Hematopoietic multipotent progenitor cell treated with erythropoietin and hydrocortisone succinate and interleukin-3 and kit ligand, for 8 days (in vitro differentiated cells): ENCODE data around the gene NME7.
A peak's percentile ranks its signal among the peaks of the same experiment; 100 is the strongest.
"Not testable (repeated sequence)": the region's sequence is repeated elsewhere in the genome, so short reads cannot be mapped to it uniquely, and the experiment has no call there.

Source experiments
- DNase-seq: peaks from one replicate; pipeline ENCODE4 v3.0.0-alpha.2; 2015

The NME7 gene

DNA sequence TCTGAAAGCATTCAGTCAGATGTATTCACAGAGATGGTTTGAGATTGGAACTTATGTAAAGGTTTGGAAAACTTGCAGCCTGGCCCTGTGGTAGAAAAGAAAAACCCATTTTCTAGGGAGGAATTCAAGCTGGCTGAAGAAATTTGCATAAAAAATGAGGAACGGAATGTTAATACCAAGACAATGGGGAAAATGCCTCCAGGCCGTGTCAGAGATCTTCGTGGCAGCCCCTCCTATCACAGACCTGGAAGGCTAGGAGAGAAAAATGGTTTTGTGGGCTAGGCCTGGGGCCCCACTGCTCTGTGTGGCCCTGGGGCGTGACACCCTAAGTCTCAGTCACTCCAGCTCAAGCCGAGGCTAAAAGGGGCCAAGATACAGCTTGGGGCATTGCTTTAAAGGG lies 26.7 kb downstream of the NME7 start:
- DNase-seq, result no peak

- DNase-seq, result no peak
Observed at GRCh38 chr1:169339773-169340172, 27.8 kb downstream of the NME7 start.

DNA sequence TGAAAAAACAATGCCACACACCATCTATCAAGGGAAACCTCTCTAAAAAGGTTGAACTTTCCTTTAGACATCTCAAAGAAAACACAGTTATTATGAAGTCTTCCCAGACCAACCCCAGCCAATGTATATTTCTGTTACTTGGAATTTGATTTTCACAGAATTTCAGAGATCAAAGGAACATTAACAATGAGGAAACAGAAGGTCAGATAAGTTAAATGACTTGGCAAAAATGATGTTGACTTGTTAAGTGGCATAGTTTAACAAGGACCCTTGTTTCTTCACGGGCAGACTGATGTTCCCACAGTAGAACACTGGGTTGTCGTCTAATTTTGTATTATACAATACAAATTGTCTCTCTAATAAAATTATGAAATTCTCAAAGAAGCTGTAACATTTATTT lies 29.0 kb downstream of the NME7 start:
- peak; percentile 96 for DNase-seq

DNA sequence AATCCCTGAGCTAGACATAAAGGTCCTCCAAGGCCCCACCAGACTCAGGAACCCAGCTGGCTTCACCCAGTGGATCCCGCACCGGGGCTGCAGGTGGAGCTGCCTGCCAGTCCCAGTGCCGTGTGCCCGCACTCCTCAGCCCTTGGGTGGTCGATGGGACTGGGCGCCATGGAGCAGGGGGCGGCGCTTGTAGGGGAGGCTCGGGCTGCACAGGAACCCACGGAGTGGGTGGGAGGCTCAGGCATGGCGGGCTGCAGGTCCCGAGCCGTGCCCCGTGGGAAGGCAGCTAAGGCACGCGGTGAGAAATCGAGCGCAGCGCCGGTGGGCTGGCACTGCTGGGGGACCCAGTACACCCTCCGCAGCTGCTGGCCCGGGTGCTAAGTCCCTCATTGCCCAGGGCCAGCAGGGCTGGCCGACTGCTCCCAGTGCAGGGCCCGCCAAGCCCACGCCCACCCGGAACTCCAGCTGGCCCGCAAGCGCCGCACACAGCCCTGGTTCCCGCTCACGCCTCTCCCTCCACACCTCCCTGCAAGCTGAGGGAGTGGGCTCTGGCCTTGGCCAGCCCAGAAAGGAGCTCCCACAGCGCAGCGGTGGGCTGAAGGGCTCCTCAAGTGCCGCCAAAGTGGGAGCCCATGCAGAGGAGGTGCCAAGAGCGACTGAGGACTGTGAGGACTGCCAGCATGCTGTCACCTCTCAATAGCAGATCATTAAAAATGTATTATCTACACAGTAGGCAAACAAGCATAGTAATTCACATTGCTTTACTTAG lies 30.5 kb downstream of the NME7 start:
- DNase-seq, result not testable (repeated sequence)

DNA sequence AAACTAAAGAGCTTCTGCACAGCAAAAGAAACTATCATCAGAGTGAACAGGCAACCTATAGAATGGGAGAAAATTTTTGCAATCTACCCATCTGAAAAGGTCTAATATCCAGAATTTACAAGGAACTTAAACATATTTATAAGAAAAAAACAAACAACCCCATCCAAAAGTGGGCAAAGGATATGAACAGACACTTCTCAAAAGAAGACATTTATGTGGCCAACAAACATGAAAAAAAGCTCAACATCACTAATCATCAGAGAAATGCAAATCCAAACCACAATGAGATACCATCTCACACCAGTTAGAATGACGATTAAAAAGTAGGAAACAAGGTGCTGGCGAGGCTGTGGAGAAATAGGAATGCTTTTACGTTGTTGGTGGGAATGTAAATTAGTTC lies 32.9 kb downstream of the NME7 start:
- DNase-seq, result not testable (repeated sequence)

GRCh38 chr1:169330927-169331326 lies 36.7 kb downstream of the NME7 start:
- no peak for DNase-seq

DNA sequence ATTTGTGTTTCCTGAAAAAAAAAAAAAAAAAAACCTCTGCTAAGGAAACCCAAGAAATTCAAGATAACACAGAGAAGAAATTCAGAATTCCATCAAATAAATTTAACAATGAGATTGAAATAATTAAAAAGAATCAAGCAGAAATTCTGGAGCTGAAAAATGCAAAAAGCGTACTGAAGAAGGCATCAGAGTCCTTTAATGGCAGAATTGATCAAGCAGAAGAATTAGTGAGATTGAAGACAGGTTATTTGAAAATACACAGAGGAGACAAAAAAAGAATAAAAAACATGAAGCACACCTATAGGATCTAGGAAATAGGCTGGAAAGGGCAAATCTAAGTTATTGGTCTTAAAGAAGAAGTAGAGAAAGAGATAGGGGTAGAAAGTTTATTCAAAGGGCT lies 38.2 kb downstream of the NME7 start:
- DNase-seq, result no peak

GRCh38 chr1:169327875-169328274 lies 39.7 kb downstream of the NME7 start:
- DNase-seq, result peak; percentile 82

GRCh38 chr1:169326956-169327268 lies 40.7 kb downstream of the NME7 start:
- peak; percentile 83 for DNase-seq

GRCh38 chr1:169326261-169326955 lies 41.2 kb downstream of the NME7 start:
- DNase-seq, result peak; percentile 57

GRCh38 chr1:169325117-169325516 lies 42.5 kb downstream of the NME7 start:
- no peak for DNase-seq

- no peak for DNase-seq
Observed at GRCh38 chr1:169322138-169322537, 45.5 kb downstream of the NME7 start.

DNA sequence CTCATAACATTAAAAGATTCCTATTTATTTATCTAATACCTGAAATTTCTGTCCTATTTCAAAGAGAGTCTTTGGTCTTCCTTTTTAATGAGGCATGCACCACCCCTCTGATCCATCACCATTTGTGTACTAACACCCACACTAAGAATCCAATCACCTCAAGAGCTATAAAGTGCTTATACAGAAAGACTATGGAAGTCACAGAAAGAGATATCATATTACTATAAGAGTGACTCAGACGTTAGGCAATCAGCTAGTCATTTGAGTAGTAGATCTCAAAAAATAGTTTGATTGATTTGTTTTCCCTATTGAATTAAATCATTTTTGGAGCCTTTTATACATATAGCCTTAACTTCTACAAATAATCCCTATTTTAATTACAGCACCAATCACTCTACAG lies 46.1 kb downstream of the NME7 start:
- DNase-seq, result no peak

- no peak for DNase-seq
Observed at GRCh38 chr1:169318536-169319244, 48.9 kb downstream of the NME7 start.

- no peak for DNase-seq
Observed at GRCh38 chr1:169316556-169316955, 51.0 kb downstream of the NME7 start.

DNA sequence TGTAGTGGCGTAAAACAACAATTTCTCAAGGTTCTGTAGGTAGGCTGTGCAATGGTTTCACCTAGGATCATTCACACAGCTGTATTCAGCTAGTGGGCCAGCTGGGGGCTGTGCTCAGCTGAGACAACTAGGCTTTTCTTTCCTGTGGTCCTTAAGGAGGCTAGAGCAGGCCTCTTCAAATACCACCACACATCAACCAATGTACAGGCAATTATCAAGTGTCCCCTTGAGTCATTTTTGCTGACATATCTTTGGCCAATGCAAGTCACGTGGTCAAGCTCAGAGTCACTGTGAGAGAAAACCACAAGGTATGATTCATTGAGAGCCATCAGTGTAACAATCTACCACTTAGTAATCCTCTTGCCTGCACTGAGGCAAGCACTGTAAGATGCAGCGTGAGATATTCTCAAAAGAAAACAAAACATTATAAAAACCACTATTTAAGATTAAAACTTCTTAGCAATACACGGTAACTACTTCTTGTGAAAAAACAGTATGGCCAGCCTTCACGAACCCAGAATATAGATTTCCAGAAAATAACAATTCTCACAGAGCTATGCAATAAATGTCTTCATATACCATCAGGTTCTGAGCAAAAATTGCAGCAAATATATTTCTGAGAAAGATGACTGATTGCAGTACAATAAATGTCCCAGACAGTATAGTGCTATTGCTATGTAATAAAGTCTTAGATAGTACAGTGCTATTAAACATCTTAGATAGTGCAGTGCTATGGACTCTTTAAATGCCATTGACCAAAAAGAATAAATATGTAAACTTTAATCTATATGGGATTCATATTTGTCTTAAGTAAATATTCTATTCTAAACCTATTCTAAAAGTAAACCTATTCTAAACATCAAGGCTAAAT lies 55.3 kb downstream of the NME7 start:
- DNase-seq, result peak; percentile 96

DNA sequence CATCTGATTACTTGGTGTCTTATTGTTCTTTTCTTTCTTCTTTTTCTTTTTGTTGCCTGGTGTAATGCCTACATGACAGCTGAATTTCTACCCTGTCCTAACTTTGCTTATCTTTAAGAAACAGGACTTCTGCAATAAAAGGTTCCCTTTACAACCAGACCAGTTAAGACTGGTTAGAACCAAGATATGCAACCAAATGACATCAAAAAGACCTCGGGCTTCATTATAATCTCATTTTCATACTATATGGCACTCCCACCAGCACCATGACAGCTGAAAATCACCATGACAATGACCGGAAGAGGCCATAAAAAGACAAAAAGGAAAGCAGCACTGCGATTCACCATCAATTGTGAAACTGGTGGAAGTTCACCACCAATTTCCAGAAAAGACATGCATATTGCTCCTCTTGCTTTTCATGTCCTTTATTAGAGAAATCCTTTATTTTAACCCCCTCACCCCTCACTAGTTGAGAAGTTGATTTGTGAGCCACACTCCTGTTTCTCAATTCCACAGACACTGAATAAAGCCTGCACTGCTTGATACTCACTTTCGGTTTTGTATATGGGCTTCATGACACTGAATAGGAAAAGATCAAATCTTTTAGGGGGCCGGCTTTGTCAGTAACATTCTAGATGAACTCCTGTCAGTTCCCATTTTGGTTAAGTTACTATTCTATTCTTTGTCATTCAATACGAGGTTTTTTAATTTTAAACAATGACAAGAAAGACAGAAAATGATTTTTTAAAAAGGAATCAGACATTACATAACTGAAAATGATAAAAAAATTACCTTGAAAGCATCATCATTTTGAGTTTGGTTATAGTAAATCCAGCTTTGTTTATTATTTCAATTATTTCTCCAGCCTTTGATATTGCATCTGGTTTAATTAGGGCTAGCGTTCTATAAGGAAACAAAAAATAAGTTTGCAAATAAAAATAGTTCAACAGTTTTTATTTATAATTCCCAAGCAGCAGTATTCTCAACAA lies 58.1 kb downstream of the NME7 start:
- DNase-seq, result peak; percentile 92

GRCh38 chr1:169308313-169309039 lies 59.1 kb downstream of the NME7 start:
- DNase-seq, result no peak

- no peak for DNase-seq
Observed at GRCh38 chr1:169307176-169307575, 60.4 kb downstream of the NME7 start.

- DNase-seq, result no peak
Observed at GRCh38 chr1:169305948-169306347, 61.6 kb downstream of the NME7 start.

GRCh38 chr1:169305356-169305755 lies 62.2 kb downstream of the NME7 start:
- no peak for DNase-seq
